GM19351 (cell line): ENCODE measurements around the gene CRYBB3.
"Not testable (repeated sequence)": the region's sequence is repeated elsewhere in the genome, so short reads cannot be mapped to it uniquely, and the experiment has no call there.

Source experiments
- ATAC-seq: cut with Tn5 transposase; IDR thresholded peaks from one replicate; pipeline ENCODE4 v1.9.1; 2021; ENCODE audit warnings: mild to moderate bottlenecking, moderate library complexity; ENCODE audit not compliant: unreplicated experiment

Gene CRYBB3

GRCh38 chr22:25174888-25175411, 24.7 kb upstream of the CRYBB3 start:
- ATAC-seq, result no peak

GRCh38 chr22:25176175-25176574, 23.5 kb upstream of the CRYBB3 start:
- ATAC-seq, result no peak

- ATAC-seq, result no peak
Measured at GRCh38 chr22:25176799-25177198, 22.9 kb upstream of the CRYBB3 start.

- no peak for ATAC-seq
Measured at GRCh38 chr22:25177226-25177625, 22.4 kb upstream of the CRYBB3 start.

- ATAC-seq, result no peak
Measured at GRCh38 chr22:25177895-25178294, 21.8 kb upstream of the CRYBB3 start.

GRCh38 chr22:25178348-25178747, 21.3 kb upstream of the CRYBB3 start:
- ATAC-seq, result not testable (repeated sequence)

GRCh38 chr22:25178869-25179631, 20.6 kb upstream of the CRYBB3 start:
- ATAC-seq, result not testable (repeated sequence)

GRCh38 chr22:25182131-25183110, 17.2 kb upstream of the CRYBB3 start:
- ATAC-seq, result no peak

GRCh38 chr22:25183949-25184619, 15.6 kb upstream of the CRYBB3 start:
- no peak for ATAC-seq

- no peak for ATAC-seq
Measured at GRCh38 chr22:25186140-25186539, 13.5 kb upstream of the CRYBB3 start.

- ATAC-seq, result no peak
Measured at GRCh38 chr22:25187469-25187868, 12.2 kb upstream of the CRYBB3 start.

GRCh38 chr22:25192406-25192805, 7.3 kb upstream of the CRYBB3 start:
- no peak for ATAC-seq

GRCh38 chr22:25193130-25193529, 6.5 kb upstream of the CRYBB3 start:
- no peak for ATAC-seq

GRCh38 chr22:25193548-25193947, 6.1 kb upstream of the CRYBB3 start:
- ATAC-seq, result no peak

- no peak for ATAC-seq
Measured at GRCh38 chr22:25196326-25196725, 3.3 kb upstream of the CRYBB3 start.

GRCh38 chr22:25197340-25197739, 2.3 kb upstream of the CRYBB3 start:
- no peak for ATAC-seq

GRCh38 chr22:25200967-25201366, 1.3 kb downstream of the CRYBB3 start:
- no peak for ATAC-seq

- ATAC-seq, result no peak
Measured at GRCh38 chr22:25201557-25202273, 2.1 kb downstream of the CRYBB3 start.

- no peak for ATAC-seq
Measured at GRCh38 chr22:25202290-25202921, 2.7 kb downstream of the CRYBB3 start.

GRCh38 chr22:25203082-25203481, 3.4 kb downstream of the CRYBB3 start:
- no peak for ATAC-seq
